ENCODE data around the gene PIK3R6.

Gene PIK3R6

DNA sequence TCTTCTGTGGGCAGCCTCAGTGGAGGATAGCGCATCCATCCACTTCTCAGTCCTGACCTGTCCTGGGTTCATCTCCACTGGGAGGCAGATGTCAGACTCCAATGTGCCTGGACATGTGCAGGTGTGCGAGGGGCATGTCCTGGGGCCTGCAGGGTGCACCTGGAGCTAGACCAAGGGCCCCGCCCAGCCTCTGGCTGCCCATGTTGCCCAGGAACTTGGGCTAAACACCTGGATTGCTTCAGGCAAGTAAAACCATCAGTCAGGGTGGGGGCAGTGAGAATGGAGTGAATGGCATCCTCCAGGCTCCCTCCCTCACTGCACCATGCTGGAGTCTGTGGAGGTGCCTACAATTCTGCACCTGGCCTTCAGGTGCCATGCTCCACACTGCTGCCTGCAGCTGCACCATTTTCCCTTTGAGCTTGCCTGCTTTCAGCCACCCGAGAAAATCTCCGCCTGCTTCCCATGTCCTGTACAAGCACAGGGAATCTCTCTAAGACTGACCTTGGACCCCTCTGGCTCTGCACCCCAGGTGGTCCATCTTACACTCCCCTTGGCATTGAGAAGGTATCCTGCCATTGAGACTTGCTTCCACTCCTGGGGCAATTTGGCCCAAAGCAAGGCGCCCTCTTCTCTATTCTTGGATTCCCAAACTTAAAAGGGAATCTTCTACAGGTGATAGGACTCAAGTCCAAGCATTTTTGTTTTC is 66.2 kb downstream of the PIK3R6 start:
- no peak for DNase-seq (ENCODE audit: extremely low read depth, low read depth)
- TF ChIP-seq, protein P1, sequence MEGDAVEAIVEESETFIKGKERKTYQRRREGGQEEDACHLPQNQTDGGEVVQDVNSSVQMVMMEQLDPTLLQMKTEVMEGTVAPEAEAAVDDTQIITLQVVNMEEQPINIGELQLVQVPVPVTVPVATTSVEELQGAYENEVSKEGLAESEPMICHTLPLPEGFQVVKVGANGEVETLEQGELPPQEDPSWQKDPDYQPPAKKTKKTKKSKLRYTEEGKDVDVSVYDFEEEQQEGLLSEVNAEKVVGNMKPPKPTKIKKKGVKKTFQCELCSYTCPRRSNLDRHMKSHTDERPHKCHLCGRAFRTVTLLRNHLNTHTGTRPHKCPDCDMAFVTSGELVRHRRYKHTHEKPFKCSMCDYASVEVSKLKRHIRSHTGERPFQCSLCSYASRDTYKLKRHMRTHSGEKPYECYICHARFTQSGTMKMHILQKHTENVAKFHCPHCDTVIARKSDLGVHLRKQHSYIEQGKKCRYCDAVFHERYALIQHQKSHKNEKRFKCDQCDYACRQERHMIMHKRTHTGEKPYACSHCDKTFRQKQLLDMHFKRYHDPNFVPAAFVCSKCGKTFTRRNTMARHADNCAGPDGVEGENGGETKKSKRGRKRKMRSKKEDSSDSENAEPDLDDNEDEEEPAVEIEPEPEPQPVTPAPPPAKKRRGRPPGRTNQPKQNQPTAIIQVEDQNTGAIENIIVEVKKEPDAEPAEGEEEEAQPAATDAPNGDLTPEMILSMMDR (IDR thresholded peaks at IDR 0.05; ENCODE audit: low read depth, low read length, missing control alignments) = no peak
- no peak overlapping the region for H3K4me3 ChIP-seq (replicated peaks; ENCODE audit: low read depth, low read length)

DNA sequence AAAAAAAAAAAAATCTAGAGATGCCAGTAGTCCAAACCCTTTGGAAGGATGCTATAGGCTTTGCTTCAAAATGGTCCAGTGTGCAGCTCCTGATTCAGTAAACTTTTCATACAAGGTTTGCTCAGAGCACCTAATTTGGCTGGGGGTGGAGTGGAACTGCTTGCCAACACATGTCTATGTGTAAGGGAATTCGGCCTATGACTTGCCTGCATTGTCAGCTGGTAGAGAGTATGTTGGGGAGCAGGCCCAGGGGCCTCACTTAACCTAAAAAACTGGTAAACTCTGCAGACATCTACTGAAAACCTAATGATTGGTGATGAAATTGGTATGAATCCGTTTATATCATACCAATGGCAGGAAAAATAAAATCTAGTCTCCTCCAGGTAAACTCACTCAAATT is 66.8 kb downstream of the PIK3R6 start:
- no peak overlapping the region for H3K4me3 ChIP-seq (replicated peaks; ENCODE audit: low read depth, low read length)
- DNase-seq (ENCODE audit: extremely low read depth, low read depth) = no peak
- TF ChIP-seq, protein P1 (IDR thresholded peaks at IDR 0.05; ENCODE audit: low read depth, low read length, missing control alignments) = no peak

DNA sequence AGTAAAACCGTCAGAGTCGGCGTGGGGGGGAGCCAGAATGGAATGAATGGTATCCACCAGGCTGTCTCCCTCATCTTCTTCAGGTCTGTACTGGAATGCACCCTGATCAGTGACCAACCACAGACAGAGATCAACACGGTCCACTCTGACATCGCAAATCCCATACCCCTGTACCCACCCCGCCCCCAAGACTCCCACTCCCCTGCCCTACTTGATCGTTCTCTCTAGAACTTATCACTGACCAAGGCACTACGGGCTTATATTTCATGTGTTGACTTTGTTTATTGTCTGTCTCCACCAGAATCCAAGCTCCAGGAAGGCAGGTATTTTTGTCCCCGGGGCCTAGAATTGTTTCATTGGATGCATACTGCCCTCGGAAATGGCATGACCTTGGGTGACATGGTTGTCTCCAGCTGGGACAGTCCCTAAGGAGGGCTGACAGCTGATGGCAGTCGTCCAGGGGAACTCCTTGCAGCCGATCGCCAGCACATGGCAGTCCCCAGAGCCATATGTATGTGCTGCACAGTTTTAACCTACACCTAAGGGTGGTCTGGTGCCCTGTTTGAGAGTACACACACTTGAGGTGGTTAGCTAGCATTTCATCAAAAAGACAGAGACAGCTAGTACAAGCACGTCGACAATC is 67.8 kb downstream of the PIK3R6 start:
- TF ChIP-seq, protein P1 (IDR thresholded peaks at IDR 0.05; ENCODE audit: low read depth, low read length, missing control alignments) = no peak
- H3K4me3 ChIP-seq (replicated peaks; ENCODE audit: low read depth, low read length) = no peak overlapping the region

DNA sequence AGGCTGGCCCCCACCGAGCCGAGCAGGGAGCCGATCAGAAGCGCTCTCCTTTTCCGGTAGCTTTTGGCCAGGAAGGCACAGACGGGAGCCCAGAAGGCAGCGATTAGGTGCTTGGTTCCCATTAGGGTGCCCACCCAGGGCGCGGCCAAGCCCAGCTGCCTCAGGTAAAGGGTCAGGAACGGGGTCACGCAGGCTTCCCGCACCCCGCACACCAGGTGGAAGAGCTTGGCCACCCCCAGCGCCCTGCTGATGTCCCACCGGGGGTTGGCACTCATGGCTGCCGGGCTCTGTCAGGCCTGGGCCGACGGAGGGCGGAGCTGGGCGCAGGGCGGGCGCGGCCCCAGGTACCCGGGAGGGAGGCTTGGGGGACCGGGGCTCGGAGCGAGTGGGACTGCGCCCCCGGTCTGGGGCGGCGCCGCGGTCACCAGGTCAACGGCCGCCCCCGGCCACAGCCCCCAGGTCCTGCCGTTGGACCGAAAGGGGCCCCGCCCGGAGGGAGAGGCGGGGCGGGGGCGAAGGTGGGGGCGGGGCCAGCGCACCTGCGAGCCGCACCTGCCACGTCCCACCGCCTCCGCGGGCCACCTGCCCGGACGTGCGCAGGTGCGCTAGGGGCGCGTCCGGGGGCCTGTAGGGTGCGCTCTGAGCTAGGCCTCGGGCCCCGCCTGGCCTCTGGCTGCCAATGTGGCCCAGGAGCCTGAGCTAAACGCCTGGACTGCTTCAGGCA is 68.5 kb downstream of the PIK3R6 start, which contains the start of gene MFSD6L:
Gene MFSD6L, minus strand, starts transcription at position 520 of the 724 bp plus-strand sequence. Its CDS starts 245 bp downstream, at position 275.
- TF ChIP-seq, protein P1 (IDR thresholded peaks at IDR 0.05; ENCODE audit: low read depth, low read length, missing control alignments) = peak; percentile 8
- H3K4me3 ChIP-seq (replicated peaks; ENCODE audit: low read depth, low read length) = no peak within 1 kb of the TSS
- no peak for DNase-seq (ENCODE audit: extremely low read depth, low read depth)

More for the DNA sequence above, 67.8 kb downstream of the PIK3R6 start:
- DNase-seq (ENCODE audit: extremely low read depth, low read depth) = no peak

DNA sequence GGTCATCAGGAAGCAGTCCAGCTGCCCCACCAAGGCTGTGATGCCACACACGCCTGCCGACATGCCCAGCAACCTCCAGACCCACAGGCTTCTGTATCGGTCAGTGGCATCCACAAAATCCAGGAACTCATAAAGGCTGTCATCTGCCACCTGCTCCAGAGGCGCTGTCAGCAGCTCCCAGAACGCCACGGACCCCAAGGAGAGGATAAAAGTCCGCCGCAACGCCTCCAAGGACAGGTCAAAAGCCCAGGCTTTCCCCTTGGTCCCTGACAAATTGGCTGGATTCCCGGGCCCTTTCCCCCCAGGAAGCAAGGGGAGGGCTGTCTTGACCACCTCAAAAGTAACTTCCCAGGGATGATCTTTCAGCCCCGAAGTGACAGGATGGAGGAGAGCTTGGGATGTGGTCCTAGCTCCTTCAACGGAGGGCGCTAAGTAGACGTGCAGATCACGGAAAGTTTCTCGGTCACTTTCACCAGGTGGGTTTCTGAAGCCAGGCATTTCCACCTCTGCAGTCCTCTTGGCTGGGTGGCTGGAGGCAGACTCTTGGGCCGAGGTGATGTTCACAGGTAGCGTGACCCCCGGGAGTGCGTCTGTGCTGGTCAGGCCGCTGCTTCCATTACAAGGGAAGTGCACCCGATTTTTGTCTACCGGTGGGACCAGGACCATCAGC is 69.2 kb downstream of the PIK3R6 start:
- no peak for DNase-seq (ENCODE audit: extremely low read depth, low read depth)

More for the DNA sequence above, 69.2 kb downstream of the PIK3R6 start:
- TF ChIP-seq, protein P1 (IDR thresholded peaks at IDR 0.05; ENCODE audit: low read depth, low read length, missing control alignments) = no peak
- no peak overlapping the region for H3K4me3 ChIP-seq (replicated peaks; ENCODE audit: low read depth, low read length)

Measured in HFF-Myc (cell line).